Stimulated activated CD4-positive, alpha-beta T cell treated with anti-CD3 and anti-CD28 coated beads, Interleukin-4, amount 100 ng/mL, for 1 hour (primary cell): ENCODE results near the gene MSL1.

Experiments used
- DNase-seq: peaks from one replicate; pipeline ENCODE4 v3.0.0-alpha.2; 2020

The MSL1 gene

GRCh38 chr17:40091691-40092397 lies 29.9 kb upstream of the MSL1 start:
- no peak for DNase-seq

GRCh38 chr17:40092581-40092980 lies 29.2 kb upstream of the MSL1 start:
- DNase-seq = no peak

GRCh38 chr17:40093005-40093579 lies 28.7 kb upstream of the MSL1 start:
- no peak for DNase-seq

GRCh38 chr17:40093580-40094201 lies 28.1 kb upstream of the MSL1 start:
- no peak for DNase-seq

- no peak for DNase-seq
Measured at GRCh38 chr17:40094874-40095273, 26.9 kb upstream of the MSL1 start.

- DNase-seq = no peak
Measured at GRCh38 chr17:40095351-40095943, 26.3 kb upstream of the MSL1 start.

GRCh38 chr17:40095944-40096791 lies 25.6 kb upstream of the MSL1 start:
- DNase-seq = peak; percentile 64

- DNase-seq = no peak
Measured at GRCh38 chr17:40097087-40097486, 24.7 kb upstream of the MSL1 start.

- DNase-seq = no peak
Measured at GRCh38 chr17:40097931-40098845, 23.6 kb upstream of the MSL1 start.

- DNase-seq = peak; percentile 99
Measured at GRCh38 chr17:40098846-40099618, 22.7 kb upstream of the MSL1 start.

- no peak for DNase-seq
Measured at GRCh38 chr17:40099619-40100418, 22.0 kb upstream of the MSL1 start.

- no peak for DNase-seq
Measured at GRCh38 chr17:40100419-40100668, 21.4 kb upstream of the MSL1 start, which contains the start of gene NR1D1. Gene NR1D1, minus strand, starts transcription at chr17:40100589. Its CDS starts 495 bp downstream, at chr17:40100094.

GRCh38 chr17:40100669-40101366 lies 21.0 kb upstream of the MSL1 start:
- peak; percentile 86 for DNase-seq

- DNase-seq = no peak
Measured at GRCh38 chr17:40101367-40102210, 20.2 kb upstream of the MSL1 start.

- no peak for DNase-seq
Measured at GRCh38 chr17:40103071-40103661, 18.6 kb upstream of the MSL1 start.

- no peak for DNase-seq
Measured at GRCh38 chr17:40103688-40104087, 18.1 kb upstream of the MSL1 start.

GRCh38 chr17:40104594-40105486 lies 16.9 kb upstream of the MSL1 start:
- DNase-seq = no peak
